ENCODE measurements around the gene NOP53. TPM values are rescaled to one million over a fixed set of nuclear protein-coding genes. Genes with fewer than 3 reads are reported as not detected.

The NOP53 gene
- total and polyA plus RNA-seq, 2 of the 8 experiments (the other 6 are each of a cell fraction or from before 2014, with no cell fraction given), result 107 to 245 TPM

- ChIA-PET CTCF (ENCODE audit: partially characterized antibody) (interaction anchor here (0.7 to 4.7 kb wide), 7 partner anchors 28 to 305 kb away, joined by 3 to 51 read pairs (median 17); partner anchors contain the start of gene EHD2), POLR2A (ENCODE audit: partially characterized antibody) (interaction anchor here (0.6 to 11.1 kb wide), 4 partner anchors 12 to 24 kb away, joined by 3 to 204 read pairs (median 3); no protein-coding TSS in a partner anchor)
These were observed 3.7 kb upstream of the NOP53 start for GRCh38 chr19:47741544-47742140.

More at GRCh38 chr19:47741544-47742140, 3.7 kb upstream of the NOP53 start:
- Histone ChIP-seq H3K56ac (replicated peaks; ENCODE audit: insufficient read length, low read depth, low read length) (no peak overlapping the region), H3K4ac (replicated peaks; ENCODE audit: insufficient read length, low read depth, low read length) (peak overlapping the region; percentile 69), H2BK12ac (ENCODE audit: low read depth, low read length) (no peak overlapping the region), H3K4me2 (ENCODE audit: insufficient read depth in 1 of 2, low read depth in 2 of 2, low read length in 2 of 2) (no peak overlapping the region), H4K5ac (ENCODE audit: insufficient read length, low read depth, low read length) (no peak overlapping the region), H3K23ac (ENCODE audit: insufficient read length) (no peak overlapping the region), H2AFZ (ENCODE audit: low read length) (no peak overlapping the region), H3K36me3 (ENCODE audit: control insufficient read depth in 2 of 4, insufficient read depth in 4 of 4, low read length in 3 of 4) (peaks cover 0 to 4% (median 0%) of the 10 kb centered on the region in 4 experiments; a peak in 1 of 8 replicates), H2BK120ac (replicated peaks; ENCODE audit: low read depth, low read length) (no peak overlapping the region), H4K8ac (ENCODE audit: extremely low read depth, insufficient read depth, low read length) (no peak overlapping the region), H4K20me1 (replicated peaks in 1 of 2; ENCODE audit: control insufficient read depth in 1 of 2, insufficient read depth in 2 of 2, low read length in 2 of 2) (no peaks in the 10 kb centered on the region), H3K14ac (ENCODE audit: insufficient read length) (no peak overlapping the region), H3K4me1 (replicated peaks in 1 of 4; ENCODE audit: control insufficient read depth in 3 of 4, insufficient read depth in 4 of 4, low read length in 3 of 4) (peaks cover 0 to 11% (median 4%) of the 10 kb centered on the region in 4 experiments; a peak in 4 of 7 replicates), H3K9ac (replicated peaks in 1 of 4; ENCODE audit: extremely low read depth in 1 of 4, low read depth in 3 of 4, low read length in 3 of 4) (no peak overlapping the region), H4K91ac (replicated peaks; ENCODE audit: insufficient read length, low read length) (peak overlapping the region; percentile 65), H3K18ac (ENCODE audit: extremely low read depth, low read length) (no peak overlapping the region), H3K27me3 (replicated peaks in 1 of 4; ENCODE audit: control insufficient read depth in 3 of 4, extremely low read depth in 1 of 4, insufficient read depth in 3 of 4, low read length in 3 of 4) (no peaks in the 10 kb centered on the region), H3K23me2 (ENCODE audit: low read depth, low read length) (peaks cover 7% of the 10 kb centered on the region; the same call in 1 of the 2 replicates), H3K9me3 (ENCODE audit: insufficient read depth in 2 of 2, low read depth in 1 of 2, low read length in 1 of 2) (no peaks in the 10 kb centered on the region), H2BK15ac (ENCODE audit: low read length) (no peak overlapping the region), H3K27ac (ENCODE audit: low read depth, low read length) (no peak overlapping the region), H3K79me1 (ENCODE audit: low read depth, low read length) (no peaks in the 10 kb centered on the region), H3K79me2 (ENCODE audit: control insufficient read depth in 1 of 2, insufficient read depth in 2 of 2, low read length in 2 of 2) (peaks cover 0 to 9% of the 10 kb centered on the region in 2 experiments; a peak in 3 of 4 replicates), H2BK20ac (ENCODE audit: low read length) (no peak overlapping the region), H3K4me3 (ENCODE audit: extremely low read depth in 1 of 4, insufficient read depth in 2 of 4, low read depth in 3 of 4, low read length in 4 of 4) (no peak overlapping the region), H2AK5ac (ENCODE audit: low read depth, low read length) (no peak overlapping the region), H2BK5ac (ENCODE audit: low read depth, low read length) (no peak overlapping the region)
- DNase-seq (ENCODE audit: low read depth in 1 of 2, low spot score in 2 of 2) (no peak), FAIRE-seq (no peak)
- WGBS, 2 experiments (ENCODE audit: extremely low coverage in 1 of 2, insufficient coverage in 1 of 2, insufficient read length in 1 of 2, insufficient replicate concordance in 2 of 2, low coverage in 1 of 2, low lambda C conversion rate in 2 of 2, missing lambda C conversion rate in 1 of 2), result 90% methylated on average over 13 of the region's 15 CpGs; no CpG with 5 or more reads in 1 of the 2 experiments
- no peak for TF ChIP-seq EP300 (IDR thresholded peaks at IDR 0.05; ENCODE audit: borderline replicate concordance in 1 of 2, low read depth in 2 of 2, low read length in 2 of 2)
- TF ChIP-seq SIN3A (conservative IDR thresholded peaks at IDR 0.05 in 1 of 2, IDR thresholded peaks at IDR 0.05 in 1 of 2; ENCODE audit: low read depth in 1 of 2, low read length in 2 of 2), result no peak
- no peak for TF ChIP-seq SIRT6 (IDR thresholded peaks at IDR 0.05; ENCODE audit: low read length)
- TF ChIP-seq SUZ12 (IDR thresholded peaks at IDR 0.05; ENCODE audit: low read length), result no peak
- no peak for TF ChIP-seq GTF2F1 (IDR thresholded peaks at IDR 0.05; ENCODE audit: borderline replicate concordance, low read depth, low read length)
- TF ChIP-seq CHD1 (IDR thresholded peaks at IDR 0.05; ENCODE audit: low read depth, low read length), result no peak
- no peak for TF ChIP-seq POLR2AphosphoS5 (IDR thresholded peaks at IDR 0.05; ENCODE audit: low read depth, low read length)
